LNCaP clone FGC (cell line): ENCODE results near the gene CLEC4G.

Experiments used
- DNase-seq: peaks from one replicate; pipeline ENCODE4 v3.0.0-alpha.2; 2011; ENCODE audit warnings: low read depth
- H3K4me3 ChIP-seq: 2 replicates; pipeline ENCODE4 v1.5.1; 2011; ENCODE audit warnings: mild to moderate bottlenecking, low read depth, low read length, control low read depth
- CTCF ChIP-seq: IDR thresholded peaks from 2 replicates; pipeline ENCODE4 v1.5.1; 2012; ENCODE audit warnings: mild to moderate bottlenecking; ENCODE audit not compliant: control insufficient read depth, insufficient read depth; ENCODE audit errors: extremely low read depth

The CLEC4G gene

DNA sequence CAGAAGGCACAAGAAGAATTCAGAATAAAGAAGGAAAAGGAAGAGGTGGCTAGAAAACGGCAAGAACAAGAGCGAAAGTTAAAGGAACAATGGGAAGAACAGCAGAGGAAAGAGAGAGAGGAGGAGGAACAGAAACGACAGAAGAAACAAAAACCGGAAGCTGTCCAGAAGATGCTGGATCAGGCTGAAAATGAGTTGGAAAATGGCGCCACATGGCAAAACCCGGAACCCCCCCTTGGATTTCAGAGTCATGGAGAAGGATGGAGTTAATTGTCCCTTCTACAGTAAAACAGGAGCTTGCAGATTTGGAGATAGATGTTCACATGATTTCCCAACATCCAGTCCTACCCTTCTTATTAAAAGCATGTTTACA is 8.8 kb upstream of the CLEC4G start:
- DNase-seq: no peak
- TF ChIP-seq CTCF: no peak
- no peak overlapping the region for H3K4me3 ChIP-seq

- TF ChIP-seq CTCF: no peak
- no peak overlapping the region for H3K4me3 ChIP-seq
These were observed 8.1 kb upstream of the CLEC4G start for GRCh38 chr19:7739801-7740681.

DNA sequence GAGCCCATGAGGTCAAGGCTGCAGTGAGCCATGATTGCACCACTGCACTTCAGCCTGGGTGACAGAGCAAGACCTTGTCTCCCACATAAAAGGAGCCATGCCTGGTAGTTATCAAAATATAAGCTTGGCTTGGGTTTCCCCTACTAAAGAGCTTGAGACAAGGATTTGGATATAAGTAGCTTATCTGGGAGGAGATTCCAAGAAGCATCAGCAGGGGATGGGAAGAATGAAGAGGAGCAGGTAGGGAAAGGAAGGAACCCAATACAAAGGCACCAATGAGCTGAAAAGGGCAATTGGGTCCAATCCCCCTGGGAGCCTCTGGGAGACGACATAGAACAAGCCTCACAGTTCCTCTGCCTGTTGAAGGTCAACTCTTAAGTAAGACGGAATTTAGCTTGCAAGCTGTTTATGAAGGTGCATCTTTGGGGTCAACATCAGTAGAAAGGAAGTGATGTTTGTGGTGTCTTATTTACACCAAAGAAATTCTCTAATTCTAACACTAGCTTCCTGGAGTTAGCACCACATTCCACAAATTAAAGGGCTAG is 7.4 kb upstream of the CLEC4G start:
- no peak overlapping the region for H3K4me3 ChIP-seq
- DNase-seq: no peak
- TF ChIP-seq CTCF: no peak

More at GRCh38 chr19:7739801-7740681, 8.1 kb upstream of the CLEC4G start:
- no peak for DNase-seq

DNA sequence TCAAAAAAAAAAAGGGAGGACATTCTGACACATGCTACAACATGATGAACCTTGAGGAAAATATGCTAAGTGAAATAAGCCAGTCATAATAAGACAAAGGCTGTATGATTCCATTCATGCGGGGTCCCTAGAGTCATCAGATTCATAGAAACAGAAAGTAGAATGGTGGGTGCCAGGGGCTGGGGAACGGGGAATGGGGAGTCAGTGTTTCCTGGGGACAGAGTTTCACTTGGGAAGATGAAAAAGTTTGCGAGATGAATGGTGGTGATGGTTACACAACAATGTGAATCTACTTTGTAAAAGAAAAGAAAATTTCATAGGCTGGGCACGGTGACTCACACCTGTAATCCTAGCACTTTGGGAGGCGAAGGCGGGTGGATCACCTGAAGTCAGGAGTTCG is 6.1 kb upstream of the CLEC4G start:
- no peak for TF ChIP-seq CTCF

DNA sequence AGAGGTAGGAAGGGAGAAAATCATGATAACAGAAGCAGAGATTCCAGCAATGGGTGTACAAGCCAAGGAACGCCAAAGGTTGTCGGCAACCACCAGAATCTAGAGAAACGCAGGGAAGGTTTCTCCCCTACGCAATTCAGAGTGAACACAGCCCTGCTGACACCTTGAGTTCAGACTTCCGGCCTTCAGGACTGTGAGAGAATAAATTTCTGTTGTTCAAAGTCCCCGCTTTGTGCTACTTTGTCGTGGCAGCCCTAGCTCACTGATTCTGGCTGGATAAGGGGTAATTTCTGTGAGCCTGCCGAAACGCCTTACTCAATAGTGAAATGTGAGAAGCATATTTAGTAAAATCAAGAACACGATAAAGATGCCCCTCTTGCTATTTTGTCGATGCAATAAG is 5.3 kb upstream of the CLEC4G start:
- H3K4me3 ChIP-seq: no peak overlapping the region
- no peak for DNase-seq
- no peak for TF ChIP-seq CTCF

More for the DNA sequence above, 6.1 kb upstream of the CLEC4G start:
- no peak for DNase-seq
- no peak overlapping the region for H3K4me3 ChIP-seq

- no peak overlapping the region for H3K4me3 ChIP-seq
- no peak for TF ChIP-seq CTCF
- DNase-seq: no peak
These were observed 4.2 kb upstream of the CLEC4G start for GRCh38 chr19:7736148-7736547.
